ENCODE measurements around the gene ADGRL3. TPM values are rescaled to one million over a fixed set of nuclear protein-coding genes. Genes with fewer than 3 reads are reported as not detected.

Gene ADGRL3
- total RNA-seq, 2 experiments from 2014 or later = not detected

DNA sequence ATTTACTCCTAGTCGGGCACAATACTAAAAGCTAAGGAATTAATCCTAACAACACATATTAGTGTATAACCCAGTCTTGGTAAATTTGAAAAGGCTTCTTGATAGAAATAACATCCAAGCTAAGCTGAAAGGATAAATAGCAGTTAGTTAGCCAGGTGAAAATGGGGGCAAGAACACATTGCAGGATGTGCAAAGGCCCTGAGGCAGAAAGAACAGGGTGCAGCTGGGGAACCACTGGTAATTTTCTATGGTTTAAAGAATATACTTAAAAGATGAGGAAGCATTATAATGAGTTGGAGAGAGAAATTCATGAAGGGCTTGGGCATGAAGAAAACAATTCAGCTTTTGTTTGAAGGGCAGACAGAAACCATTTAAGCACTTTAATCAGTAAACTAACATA is 689.0 kb downstream of the ADGRL3 start:
- CTCF ChIA-PET = no interaction called here
- no peaks in the 10 kb centered on the region for H3K4me1 Mint-ChIP-seq (ENCODE audit: low read depth)
- H3K36me3 Mint-ChIP-seq (ENCODE audit: low read depth) = no peaks in the 10 kb centered on the region
- peaks cover 3% of the 10 kb centered on the region for H3K9me3 Mint-ChIP-seq
- ATAC-seq (no peak), DNase-seq (no peak)
- TF ChIP-seq, protein P1, sequence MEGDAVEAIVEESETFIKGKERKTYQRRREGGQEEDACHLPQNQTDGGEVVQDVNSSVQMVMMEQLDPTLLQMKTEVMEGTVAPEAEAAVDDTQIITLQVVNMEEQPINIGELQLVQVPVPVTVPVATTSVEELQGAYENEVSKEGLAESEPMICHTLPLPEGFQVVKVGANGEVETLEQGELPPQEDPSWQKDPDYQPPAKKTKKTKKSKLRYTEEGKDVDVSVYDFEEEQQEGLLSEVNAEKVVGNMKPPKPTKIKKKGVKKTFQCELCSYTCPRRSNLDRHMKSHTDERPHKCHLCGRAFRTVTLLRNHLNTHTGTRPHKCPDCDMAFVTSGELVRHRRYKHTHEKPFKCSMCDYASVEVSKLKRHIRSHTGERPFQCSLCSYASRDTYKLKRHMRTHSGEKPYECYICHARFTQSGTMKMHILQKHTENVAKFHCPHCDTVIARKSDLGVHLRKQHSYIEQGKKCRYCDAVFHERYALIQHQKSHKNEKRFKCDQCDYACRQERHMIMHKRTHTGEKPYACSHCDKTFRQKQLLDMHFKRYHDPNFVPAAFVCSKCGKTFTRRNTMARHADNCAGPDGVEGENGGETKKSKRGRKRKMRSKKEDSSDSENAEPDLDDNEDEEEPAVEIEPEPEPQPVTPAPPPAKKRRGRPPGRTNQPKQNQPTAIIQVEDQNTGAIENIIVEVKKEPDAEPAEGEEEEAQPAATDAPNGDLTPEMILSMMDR (IDR thresholded peaks at IDR 0.05) = no peak
- H3K27ac Mint-ChIP-seq = no peak overlapping the region
- POLR2A ChIA-PET = no interaction called here
- intact Hi-C loops (cut with micrococcal nuclease) = no loop called here
- H3K27me3 Mint-ChIP-seq = no peaks in the 10 kb centered on the region
- H3K4me3 Mint-ChIP-seq = no peak overlapping the region

DNA sequence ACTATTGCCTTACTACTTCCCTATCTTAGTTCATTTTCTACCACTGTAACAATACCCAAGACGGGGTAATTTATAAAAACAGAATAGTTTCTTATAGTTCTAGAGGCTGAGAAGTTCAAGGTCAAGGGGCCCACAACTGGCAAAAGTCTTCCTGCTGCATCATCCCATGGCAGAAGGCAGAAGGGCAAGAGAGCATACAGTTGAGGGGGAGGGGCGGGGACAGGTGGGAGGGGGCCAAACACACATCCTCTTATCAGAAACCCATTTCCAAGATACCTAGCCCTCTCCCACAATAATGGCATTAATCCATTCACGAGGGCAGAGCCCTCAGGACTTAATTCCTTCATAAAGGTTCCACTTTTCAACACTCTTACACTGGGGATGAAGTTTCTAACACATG is 690.2 kb downstream of the ADGRL3 start:
- intact Hi-C loops (cut with micrococcal nuclease) = no loop called here
- Mint-ChIP-seq H3K27ac (no peak overlapping the region), H3K9me3 (peaks cover 6% of the 10 kb centered on the region), H3K4me3 (no peak overlapping the region), H3K27me3 (no peaks in the 10 kb centered on the region), H3K4me1 (ENCODE audit: low read depth) (no peaks in the 10 kb centered on the region), H3K36me3 (ENCODE audit: low read depth) (no peaks in the 10 kb centered on the region)
- no peak for ATAC-seq
- CTCF ChIA-PET = no interaction called here
- TF ChIP-seq, protein P1 (IDR thresholded peaks at IDR 0.05) = no peak
- POLR2A ChIA-PET = no interaction called here
- no peak for DNase-seq

DNA sequence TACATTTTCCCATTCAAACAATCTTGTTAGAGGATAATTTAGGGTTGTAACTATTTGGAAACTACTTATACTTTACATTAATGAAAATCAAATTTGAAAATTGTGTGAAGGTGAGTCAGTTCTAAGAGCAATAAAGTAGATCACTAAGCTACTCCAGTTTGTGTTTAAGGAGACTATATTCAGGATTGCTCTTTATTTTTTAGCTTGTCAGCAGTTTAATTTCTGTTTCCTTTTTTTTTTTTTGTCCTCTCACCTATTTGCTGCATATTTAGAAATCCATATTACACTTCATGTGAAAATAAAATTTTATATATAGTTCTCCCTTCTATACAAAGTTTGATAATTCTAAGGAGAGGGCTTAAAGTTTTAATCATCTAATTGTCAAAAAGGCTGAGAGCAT is 691.8 kb downstream of the ADGRL3 start:
- POLR2A ChIA-PET = no interaction called here
- H3K36me3 Mint-ChIP-seq (ENCODE audit: low read depth) = no peaks in the 10 kb centered on the region
- H3K4me1 Mint-ChIP-seq (ENCODE audit: low read depth) = no peaks in the 10 kb centered on the region
- ATAC-seq (no peak), DNase-seq (no peak)
- H3K9me3 Mint-ChIP-seq = peaks cover 5% of the 10 kb centered on the region
- H3K27me3 Mint-ChIP-seq = no peaks in the 10 kb centered on the region
- CTCF ChIA-PET = no interaction called here
- H3K27ac Mint-ChIP-seq = no peak overlapping the region
- intact Hi-C loops (cut with micrococcal nuclease) = no loop called here
- TF ChIP-seq, protein P1 (IDR thresholded peaks at IDR 0.05) = no peak
- no peak overlapping the region for H3K4me3 Mint-ChIP-seq

DNA sequence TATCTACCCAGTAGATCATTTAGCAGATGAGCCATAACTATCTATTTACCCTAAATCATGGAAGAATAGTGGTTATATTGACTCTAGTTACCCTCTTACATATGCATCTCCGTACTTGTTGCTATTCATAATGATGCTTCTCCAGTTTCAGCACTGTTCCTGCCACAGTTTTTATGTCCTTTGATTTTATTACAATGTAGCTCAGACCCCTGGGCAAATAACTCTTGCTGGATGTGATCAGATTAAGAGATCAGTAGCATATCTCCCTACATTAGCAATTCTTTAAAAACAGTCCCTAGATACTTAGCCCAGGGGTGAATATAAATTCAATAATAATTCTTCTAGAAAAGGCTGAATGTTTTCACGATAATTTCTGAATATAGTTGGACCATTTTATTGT is 696.5 kb downstream of the ADGRL3 start:
- ChIA-PET POLR2A (no interaction called here), CTCF (no interaction called here)
- no peaks in the 10 kb centered on the region for H3K27me3 Mint-ChIP-seq
- no peak for DNase-seq
- H3K27ac Mint-ChIP-seq = no peak overlapping the region
- intact Hi-C loops (cut with micrococcal nuclease) = no loop called here
- H3K9me3 Mint-ChIP-seq = peaks cover 10% of the 10 kb centered on the region
- no peaks in the 10 kb centered on the region for H3K36me3 Mint-ChIP-seq (ENCODE audit: low read depth)
- no peaks in the 10 kb centered on the region for H3K4me1 Mint-ChIP-seq (ENCODE audit: low read depth)
- TF ChIP-seq, protein P1 (IDR thresholded peaks at IDR 0.05) = no peak
- ATAC-seq = no peak
- no peak overlapping the region for H3K4me3 Mint-ChIP-seq

DNA sequence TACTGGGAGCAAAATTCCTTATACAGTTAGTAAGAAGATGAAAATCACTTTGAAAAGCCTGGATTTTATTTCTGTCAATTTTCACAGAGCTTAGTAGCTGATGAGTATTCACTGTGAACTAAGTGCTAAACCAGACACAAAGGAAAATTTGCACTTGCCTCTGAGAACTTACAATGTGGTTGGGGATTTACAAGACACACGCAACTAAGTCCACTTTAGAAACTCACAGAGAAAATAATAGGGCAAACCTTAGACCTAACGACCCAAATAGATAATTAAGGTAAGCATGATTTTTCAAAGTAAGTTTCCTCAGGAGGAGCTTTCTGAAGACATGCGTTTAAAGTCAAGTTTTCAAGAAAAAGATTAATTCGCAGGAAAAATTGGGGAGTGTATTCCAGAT is 708.9 kb downstream of the ADGRL3 start:
- no peaks in the 10 kb centered on the region for H3K36me3 Mint-ChIP-seq (ENCODE audit: low read depth)
- ChIA-PET CTCF (no interaction called here), POLR2A (interaction anchor here (0.6 kb wide), 1 partner anchor 1744 kb away, joined by 3 read pairs; no protein-coding TSS in a partner anchor)
- no peaks in the 10 kb centered on the region for H3K27me3 Mint-ChIP-seq
- H3K4me1 Mint-ChIP-seq (ENCODE audit: low read depth) = no peaks in the 10 kb centered on the region
- DNase-seq (no peak), ATAC-seq (no peak)
- TF ChIP-seq, protein P1 (IDR thresholded peaks at IDR 0.05) = no peak
- intact Hi-C loops (cut with micrococcal nuclease) = no loop called here
- H3K4me3 Mint-ChIP-seq = no peak overlapping the region
- H3K27ac Mint-ChIP-seq = no peak overlapping the region
- H3K9me3 Mint-ChIP-seq = no peaks in the 10 kb centered on the region
